Muscle layer of duodenum (tissue), 2 donors: ENCODE data around the gene PFKP.

Experiments used
- H3K27ac ChIP-seq: one replicate; pipeline ENCODE4 v1.7.0; 2013; ENCODE audit warnings: mild to moderate bottlenecking, low read length
- H3K27me3 ChIP-seq: one replicate; pipeline ENCODE4 v1.7.0; 2013; ENCODE audit warnings: low read depth, mild to moderate bottlenecking, control low read depth, low read length
- H3K36me3 ChIP-seq, 2 donors: one replicate each; pipeline ENCODE4 v1.7.0; 2013; ENCODE audit warnings: low read length in 2 of 2, control low read depth in 1 of 2, mild to moderate bottlenecking in 1 of 2; ENCODE audit not compliant: insufficient read depth in 2 of 2, control insufficient read depth in 1 of 2
- H3K4me1 ChIP-seq, 2 donors: one replicate each; pipeline ENCODE4 v1.7.0; 2013; ENCODE audit warnings: low read length in 2 of 2, mild to moderate bottlenecking in 2 of 2, control low read depth in 1 of 2, moderate library complexity in 1 of 2; ENCODE audit not compliant: insufficient read depth in 2 of 2, control insufficient read depth in 1 of 2
- H3K4me3 ChIP-seq, 2 donors: one replicate each; pipeline ENCODE4 v1.7.0; 2013; ENCODE audit warnings: low read length in 2 of 2, low read depth in 1 of 2, mild to moderate bottlenecking in 1 of 2
- H3K9me3 ChIP-seq, 2 donors: one replicate each; pipeline ENCODE4 v1.7.0; 2013; ENCODE audit warnings: low read length in 2 of 2, control low read depth in 1 of 2, mild to moderate bottlenecking in 1 of 2; ENCODE audit not compliant: control insufficient read depth in 1 of 2
- donor health status: healthy.

PFKP gene

GRCh38 chr10:3074145-3074665, 6.9 kb downstream of the PFKP start:
- H3K27me3 ChIP-seq = no peaks in the 10 kb centered on the region
- no peak overlapping the region for H3K27ac ChIP-seq
- H3K9me3 ChIP-seq = no peaks in the 10 kb centered on the region
- no peak overlapping the region for H3K4me3 ChIP-seq
- H3K36me3 ChIP-seq = no peaks in the 10 kb centered on the region
- peaks cover 0 to 23% of the 10 kb centered on the region in 2 donors for H3K4me1 ChIP-seq

- Histone ChIP-seq H3K27ac (no peak overlapping the region), H3K4me1 (peaks cover 0 to 17% of the 10 kb centered on the region in 2 donors)
Measured at GRCh38 chr10:3074985-3075600, 7.7 kb downstream of the PFKP start.

DNA sequence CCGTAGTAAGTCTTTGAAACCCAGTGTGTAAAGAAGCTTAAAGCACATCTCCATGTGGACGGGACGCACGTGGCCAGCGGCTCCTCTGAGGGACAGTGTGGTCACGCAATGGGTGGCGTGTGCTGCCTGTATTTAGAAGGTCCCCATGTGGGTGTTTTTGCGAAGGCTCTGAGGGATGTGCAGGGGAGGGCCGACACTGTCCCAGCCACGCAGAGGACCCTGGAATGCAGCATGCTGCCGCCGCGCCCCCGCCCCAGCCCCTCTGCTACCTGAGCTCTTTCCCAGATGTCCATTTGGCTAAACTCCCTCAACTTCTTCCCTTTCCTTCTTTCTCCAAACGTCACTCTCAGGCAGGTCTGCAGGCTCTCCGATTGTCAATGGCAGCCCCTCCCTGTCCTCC, 8.8 kb downstream of the PFKP start:
- H3K4me1 ChIP-seq = peaks cover 0 to 15% of the 10 kb centered on the region in 2 donors
- no peaks in the 10 kb centered on the region for H3K27me3 ChIP-seq
- H3K4me3 ChIP-seq = no peak overlapping the region
- H3K27ac ChIP-seq = no peak overlapping the region
- H3K9me3 ChIP-seq = no peaks in the 10 kb centered on the region
- no peaks in the 10 kb centered on the region for H3K36me3 ChIP-seq

More at GRCh38 chr10:3074985-3075600, 7.7 kb downstream of the PFKP start:
- no peaks in the 10 kb centered on the region for H3K9me3 ChIP-seq
- no peaks in the 10 kb centered on the region for H3K27me3 ChIP-seq
- no peaks in the 10 kb centered on the region for H3K36me3 ChIP-seq
- H3K4me3 ChIP-seq = no peak overlapping the region

GRCh38 chr10:3077509-3077908, 10.2 kb downstream of the PFKP start:
- H3K27me3 ChIP-seq = no peaks in the 10 kb centered on the region
- no peaks in the 10 kb centered on the region for H3K9me3 ChIP-seq
- H3K27ac ChIP-seq = no peak overlapping the region
- H3K36me3 ChIP-seq = peaks cover 0 to 3% of the 10 kb centered on the region in 2 donors
- H3K4me3 ChIP-seq = no peak overlapping the region
- peaks cover 0 to 15% of the 10 kb centered on the region in 2 donors for H3K4me1 ChIP-seq

DNA sequence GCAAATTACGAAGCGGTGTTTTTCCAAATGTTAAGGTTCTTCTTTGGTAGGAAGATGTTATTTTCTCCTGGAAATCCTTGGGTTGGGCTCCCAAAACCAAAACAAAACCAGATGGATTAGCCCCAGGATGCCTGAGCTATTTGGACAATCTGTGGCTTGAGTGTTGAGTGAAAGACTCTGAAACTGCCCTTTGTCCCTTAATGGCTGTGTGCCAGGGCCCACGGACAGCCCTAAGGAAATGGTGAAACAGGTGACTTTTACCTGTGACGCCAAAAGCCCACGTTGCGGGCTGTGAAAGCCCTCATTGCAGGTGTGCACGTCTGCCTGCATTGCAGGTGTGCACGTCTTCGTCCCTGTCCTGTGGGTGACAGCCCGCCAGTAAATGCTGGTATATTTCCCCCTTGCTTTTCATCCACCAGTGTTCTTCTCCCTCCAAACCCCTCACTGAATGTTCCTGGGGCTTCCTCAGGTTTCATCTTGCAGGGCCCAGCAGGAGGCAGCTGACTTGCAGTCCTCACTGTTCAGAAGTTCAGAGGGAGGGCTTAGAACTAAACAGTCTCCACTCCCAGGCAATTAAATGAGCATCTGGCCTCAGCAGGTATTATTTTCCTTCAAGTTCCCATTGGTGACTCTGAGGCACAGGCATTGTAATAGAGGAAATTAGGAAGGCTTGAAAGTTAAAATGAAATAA, 10.7 kb downstream of the PFKP start:
- Histone ChIP-seq H3K4me1 (peaks cover 0 to 12% of the 10 kb centered on the region in 2 donors), H3K9me3 (no peaks in the 10 kb centered on the region), H3K36me3 (peaks cover 0 to 8% of the 10 kb centered on the region in 2 donors), H3K27me3 (no peaks in the 10 kb centered on the region), H3K4me3 (no peak overlapping the region), H3K27ac (no peak overlapping the region)

GRCh38 chr10:3081383-3081981, 14.1 kb downstream of the PFKP start:
- Histone ChIP-seq H3K27ac (no peak overlapping the region), H3K9me3 (no peaks in the 10 kb centered on the region), H3K27me3 (no peaks in the 10 kb centered on the region), H3K4me3 (no peak overlapping the region), H3K36me3 (peaks cover 4 to 10% of the 10 kb centered on the region in 2 donors), H3K4me1 (no peaks in the 10 kb centered on the region)

- H3K27ac ChIP-seq = no peak overlapping the region
- peaks cover 4 to 10% of the 10 kb centered on the region in 2 donors for H3K36me3 ChIP-seq
- H3K9me3 ChIP-seq = no peaks in the 10 kb centered on the region
- no peak overlapping the region for H3K4me3 ChIP-seq
- no peaks in the 10 kb centered on the region for H3K4me1 ChIP-seq
- no peaks in the 10 kb centered on the region for H3K27me3 ChIP-seq
Measured at GRCh38 chr10:3082290-3082689, 14.9 kb downstream of the PFKP start.

GRCh38 chr10:3085785-3086567, 18.6 kb downstream of the PFKP start:
- peaks cover 0 to 8% of the 10 kb centered on the region in 2 donors for H3K4me1 ChIP-seq
- H3K9me3 ChIP-seq = no peaks in the 10 kb centered on the region
- no peaks in the 10 kb centered on the region for H3K27me3 ChIP-seq
- H3K4me3 ChIP-seq = no peak overlapping the region
- H3K36me3 ChIP-seq = peaks cover 4 to 10% of the 10 kb centered on the region in 2 donors
- no peak overlapping the region for H3K27ac ChIP-seq

GRCh38 chr10:3090388-3090787, 23.0 kb downstream of the PFKP start:
- Histone ChIP-seq H3K9me3 (no peaks in the 10 kb centered on the region), H3K4me3 (no peak overlapping the region), H3K27me3 (no peaks in the 10 kb centered on the region), H3K4me1 (peaks cover 6 to 9% of the 10 kb centered on the region in 2 donors), H3K27ac (no peak overlapping the region), H3K36me3 (no peaks in the 10 kb centered on the region)

DNA sequence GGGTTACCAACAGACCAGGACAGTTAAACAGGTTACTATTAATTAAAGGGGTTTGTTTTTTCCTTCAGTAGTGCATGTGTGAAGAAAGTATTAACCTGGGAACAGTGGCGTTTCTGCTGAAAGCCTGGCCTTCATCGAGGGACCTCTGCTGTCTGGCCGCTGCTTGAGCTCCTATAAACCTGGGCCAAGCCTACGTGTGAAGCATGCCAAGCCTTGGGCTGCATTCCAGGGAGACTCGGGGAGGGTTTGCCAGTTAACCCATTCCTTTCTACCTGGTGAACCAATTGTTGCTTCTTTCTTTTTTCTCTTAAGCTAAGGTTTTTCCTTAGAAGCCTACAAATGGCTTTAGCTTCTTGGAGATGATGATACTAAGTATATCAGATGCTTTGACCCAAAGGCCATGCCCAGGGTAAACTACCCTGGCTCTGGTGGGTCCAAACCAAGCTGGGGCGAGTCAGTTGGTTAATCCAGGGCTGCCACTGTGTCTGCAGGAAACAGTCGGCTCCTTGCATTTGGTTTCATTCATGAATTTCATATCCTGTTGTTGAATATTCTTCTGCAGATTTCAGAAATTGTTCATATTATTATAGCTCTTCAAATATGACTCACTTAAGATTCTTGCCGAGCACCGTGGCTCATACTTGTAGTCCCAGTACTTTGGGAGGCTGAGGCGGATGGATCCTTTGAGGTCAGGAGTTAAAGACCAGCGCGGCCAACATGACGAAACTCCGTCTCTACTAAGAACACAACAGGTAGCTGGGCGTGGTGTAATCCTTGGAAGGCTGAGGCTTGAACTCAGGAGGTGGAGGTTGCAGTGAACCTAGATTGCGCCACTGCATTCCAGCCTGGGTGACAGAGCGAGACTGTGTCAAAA, 23.8 kb downstream of the PFKP start:
- Histone ChIP-seq H3K36me3 (no peaks in the 10 kb centered on the region), H3K27ac (no peak overlapping the region), H3K4me3 (no peak overlapping the region), H3K9me3 (no peaks in the 10 kb centered on the region), H3K27me3 (no peaks in the 10 kb centered on the region), H3K4me1 (peaks cover 11 to 14% of the 10 kb centered on the region in 2 donors)
